Astrocyte of the spinal cord (primary cell): ENCODE data around the gene C16orf86.

Source experiments
- DNase-seq: peaks from one replicate; pipeline ENCODE4 v3.0.0; 2011; ENCODE audit warnings: low read depth, low spot score
- H3K4me3 ChIP-seq: 2 replicates; pipeline ENCODE4 v1.5.1; 2011; ENCODE audit warnings: low read depth, mild to moderate bottlenecking, low read length, moderate library complexity
- in situ Hi-C: cut with HindIII; loops from 2 replicates; pipeline ENCODE4 v1.10.0; 2017; ENCODE audit warnings: low sequenced_read_pairs
- TF ChIP-seq, protein P1 (sequence below): IDR thresholded peaks from 2 replicates; pipeline ENCODE4 v1.5.1; 2012; ENCODE audit warnings: low read depth, mild to moderate bottlenecking, low read length, inconsistent platforms

Gene C16orf86

GRCh38 chr16:67666559-67667452 is at the start of gene C16orf86, which contains the start of gene ENKD1:
C16orf86 (plus strand) TSS chr16:67666814; CDS start chr16:67666971, 157 bp downstream.
ENKD1 (minus strand) TSS chr16:67666750; CDS start chr16:67666442, 308 bp downstream.
- H3K4me3 ChIP-seq: peak within 1 kb of the TSS; percentile 61
- DNase-seq: peak; percentile 70
- in situ Hi-C loops: no loop called here
- TF ChIP-seq, protein P1, sequence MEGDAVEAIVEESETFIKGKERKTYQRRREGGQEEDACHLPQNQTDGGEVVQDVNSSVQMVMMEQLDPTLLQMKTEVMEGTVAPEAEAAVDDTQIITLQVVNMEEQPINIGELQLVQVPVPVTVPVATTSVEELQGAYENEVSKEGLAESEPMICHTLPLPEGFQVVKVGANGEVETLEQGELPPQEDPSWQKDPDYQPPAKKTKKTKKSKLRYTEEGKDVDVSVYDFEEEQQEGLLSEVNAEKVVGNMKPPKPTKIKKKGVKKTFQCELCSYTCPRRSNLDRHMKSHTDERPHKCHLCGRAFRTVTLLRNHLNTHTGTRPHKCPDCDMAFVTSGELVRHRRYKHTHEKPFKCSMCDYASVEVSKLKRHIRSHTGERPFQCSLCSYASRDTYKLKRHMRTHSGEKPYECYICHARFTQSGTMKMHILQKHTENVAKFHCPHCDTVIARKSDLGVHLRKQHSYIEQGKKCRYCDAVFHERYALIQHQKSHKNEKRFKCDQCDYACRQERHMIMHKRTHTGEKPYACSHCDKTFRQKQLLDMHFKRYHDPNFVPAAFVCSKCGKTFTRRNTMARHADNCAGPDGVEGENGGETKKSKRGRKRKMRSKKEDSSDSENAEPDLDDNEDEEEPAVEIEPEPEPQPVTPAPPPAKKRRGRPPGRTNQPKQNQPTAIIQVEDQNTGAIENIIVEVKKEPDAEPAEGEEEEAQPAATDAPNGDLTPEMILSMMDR: no peak

DNA sequence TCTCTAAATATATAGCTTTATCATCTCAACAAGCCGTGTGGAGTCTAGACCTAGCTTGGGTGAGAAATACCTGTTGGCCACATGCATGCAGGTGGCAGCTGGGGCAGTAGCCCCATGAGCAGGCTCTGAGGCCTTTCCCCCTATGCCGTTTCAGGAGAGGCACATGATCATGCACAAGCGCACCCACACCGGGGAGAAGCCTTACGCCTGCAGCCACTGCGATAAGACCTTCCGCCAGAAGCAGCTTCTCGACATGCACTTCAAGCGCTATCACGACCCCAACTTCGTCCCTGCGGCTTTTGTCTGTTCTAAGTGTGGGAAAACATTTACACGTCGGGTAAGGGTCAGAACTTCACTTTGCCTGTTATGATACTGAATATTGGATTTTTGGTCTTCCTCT is 38.4 kb upstream of the C16orf86 start:
- no peak for DNase-seq
- in situ Hi-C loops: no loop called here
- TF ChIP-seq, protein P1: no peak
- H3K4me3 ChIP-seq: no peak overlapping the region

DNA sequence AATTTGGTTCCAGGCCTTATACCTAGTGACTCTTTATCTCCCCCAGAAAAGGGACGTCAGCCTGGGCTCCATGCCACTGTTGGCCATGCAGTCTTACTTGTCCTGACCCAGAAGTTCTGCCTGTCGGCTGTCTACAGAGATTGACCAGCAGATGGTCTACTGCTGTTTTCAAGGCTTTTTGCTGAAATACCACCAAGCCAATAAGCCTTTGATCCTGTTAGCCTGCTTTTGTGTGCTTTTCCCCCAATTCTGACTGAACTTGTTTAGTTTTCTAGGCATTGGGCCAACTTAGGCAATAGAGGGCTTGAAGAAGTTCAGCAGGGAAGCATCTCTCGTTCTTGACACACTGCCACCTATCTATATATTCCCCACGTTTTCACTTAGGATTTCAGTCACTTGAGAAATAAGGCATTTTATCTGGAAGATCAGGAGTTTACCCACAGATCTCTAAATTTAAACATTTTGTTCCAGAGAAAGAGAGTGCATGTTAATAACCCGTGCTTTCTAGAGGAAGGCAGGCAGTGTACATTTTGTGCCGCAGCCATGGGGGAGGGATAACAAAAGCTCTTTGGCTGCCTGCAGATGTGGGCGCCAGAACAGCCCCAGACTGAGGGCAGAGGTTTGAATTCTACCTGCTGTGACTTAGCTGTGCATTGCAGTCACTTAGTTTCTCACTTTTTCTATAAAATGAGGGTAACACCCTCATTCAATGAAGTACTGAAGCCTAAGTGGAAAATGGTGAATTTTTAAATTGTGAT is 34.0 kb upstream of the C16orf86 start:
- TF ChIP-seq, protein P1: no peak
- in situ Hi-C loops: no loop called here
- H3K4me3 ChIP-seq: no peak overlapping the region
- peak; percentile 52 for DNase-seq

DNA sequence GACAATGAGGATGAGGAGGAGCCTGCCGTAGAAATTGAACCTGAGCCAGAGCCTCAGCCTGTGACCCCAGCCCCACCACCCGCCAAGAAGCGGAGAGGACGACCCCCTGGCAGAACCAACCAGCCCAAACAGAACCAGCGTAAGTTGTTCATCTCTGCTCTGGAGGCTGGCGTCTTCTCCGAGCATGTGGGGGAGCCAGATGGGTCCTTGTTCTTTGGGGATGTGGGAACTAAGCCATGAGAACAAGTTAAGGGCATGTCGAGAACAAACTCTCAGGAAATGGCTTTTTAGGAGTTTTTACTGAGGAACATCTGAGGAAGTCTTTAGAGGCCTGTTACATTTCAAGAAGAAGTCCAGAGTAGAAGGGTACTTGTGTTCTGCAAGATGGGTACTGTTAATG is 29.9 kb upstream of the C16orf86 start:
- no peak overlapping the region for H3K4me3 ChIP-seq
- TF ChIP-seq, protein P1: no peak
- no peak for DNase-seq
- in situ Hi-C loops: no loop called here

GRCh38 chr16:67637625-67638024 is 29.0 kb upstream of the C16orf86 start:
- no peak overlapping the region for H3K4me3 ChIP-seq
- in situ Hi-C loops: no loop called here
- DNase-seq: no peak
- TF ChIP-seq, protein P1: no peak

- TF ChIP-seq, protein P1: no peak
- no peak overlapping the region for H3K4me3 ChIP-seq
- peak; percentile 33 for DNase-seq
- in situ Hi-C loops: no loop called here
These were observed 24.6 kb upstream of the C16orf86 start for GRCh38 chr16:67641779-67642708.
